ENCODE results near the gene AHCYL1. TPM values are rescaled to one million over a fixed set of nuclear protein-coding genes. Genes with fewer than 3 reads are reported as not detected.

Gene AHCYL1
- total RNA-seq, 3 donors from 2014 or later (not counting 1 experiment from before 2014, with no cell fraction given): 23.3 to 30.0 (median 29.1) TPM

GRCh38 chr1:110067479-110067892 is 82.9 kb downstream of the AHCYL1 start:
- Histone ChIP-seq H3K27ac (ENCODE audit: low read length) (no peak overlapping the region), H3K36me3 (ENCODE audit: control insufficient read depth, insufficient read depth, low read length) (no peaks in the 10 kb centered on the region), H3K4me3 (ENCODE audit: low read length) (no peak overlapping the region), H3K4me1 (ENCODE audit: control insufficient read depth, insufficient read depth, low read length) (peaks cover 21% of the 10 kb centered on the region), H3K27me3 (ENCODE audit: control insufficient read depth, insufficient read depth, low read length) (peaks cover 39% of the 10 kb centered on the region), H3K9me3 (ENCODE audit: control insufficient read depth, insufficient read depth, low read length) (no peaks in the 10 kb centered on the region)
- H3K4me3 Mint-ChIP-seq: no peak overlapping the region
- ATAC-seq (no peak), DNase-seq (no peak)
- peaks cover 34 to 45% of the 10 kb centered on the region in 2 donors for H3K27me3 Mint-ChIP-seq (ENCODE audit: low read depth in 2 of 2)
- TF ChIP-seq CTCF (IDR thresholded peaks at IDR 0.05): no peak
- 33% methylated on average over 23 of the region's 23 CpGs for WGBS (ENCODE audit: insufficient coverage)
- H3K4me1 Mint-ChIP-seq: peaks cover 7 to 17% of the 10 kb centered on the region in 2 donors
- H3K36me3 Mint-ChIP-seq: no peaks in the 10 kb centered on the region
- no peak overlapping the region for H3K27ac Mint-ChIP-seq
- no peaks in the 10 kb centered on the region for H3K9me3 Mint-ChIP-seq
- intact Hi-C loops (cut with micrococcal nuclease): no loop called here

- DNase-seq: peak in 1 of 2 donors; percentile 27
- Mint-ChIP-seq H3K9me3 (no peaks in the 10 kb centered on the region), H3K27ac (no peak overlapping the region), H3K4me1 (peaks cover 7 to 17% of the 10 kb centered on the region in 2 donors), H3K36me3 (no peaks in the 10 kb centered on the region), H3K4me3 (peak overlapping the region; percentile 71), H3K27me3 (ENCODE audit: low read depth in 2 of 2) (peaks cover 34 to 51% of the 10 kb centered on the region in 2 donors)
- TF ChIP-seq CTCF (IDR thresholded peaks at IDR 0.05): no peak
- no peaks in the 10 kb centered on the region for H3K36me3 ChIP-seq (ENCODE audit: control insufficient read depth, insufficient read depth, low read length)
- 9% methylated on average over 68 of the region's 68 CpGs for WGBS (ENCODE audit: insufficient coverage)
- no peak overlapping the region for H3K4me3 ChIP-seq (ENCODE audit: low read length)
- peaks cover 39% of the 10 kb centered on the region for H3K27me3 ChIP-seq (ENCODE audit: control insufficient read depth, insufficient read depth, low read length)
- H3K9me3 ChIP-seq (ENCODE audit: control insufficient read depth, insufficient read depth, low read length): no peaks in the 10 kb centered on the region
- intact Hi-C loops (cut with micrococcal nuclease): no loop called here
- H3K4me1 ChIP-seq (ENCODE audit: control insufficient read depth, insufficient read depth, low read length): peaks cover 21% of the 10 kb centered on the region
- peak in 1 of 3 donors; percentile 26 for ATAC-seq
- H3K27ac ChIP-seq (ENCODE audit: low read length): no peak overlapping the region
Measured at GRCh38 chr1:110067893-110068645, 83.5 kb downstream of the AHCYL1 start.

GRCh38 chr1:110068646-110069403 is 84.3 kb downstream of the AHCYL1 start:
- Mint-ChIP-seq H3K27me3 (ENCODE audit: low read depth in 2 of 2) (peaks cover 38 to 58% of the 10 kb centered on the region in 2 donors), H3K4me1 (peaks cover 7 to 17% of the 10 kb centered on the region in 2 donors), H3K4me3 (peak overlapping the region; percentile 71), H3K36me3 (no peaks in the 10 kb centered on the region), H3K27ac (no peak overlapping the region), H3K9me3 (no peaks in the 10 kb centered on the region)
- Histone ChIP-seq H3K9me3 (ENCODE audit: control insufficient read depth, insufficient read depth, low read length) (no peaks in the 10 kb centered on the region), H3K4me3 (ENCODE audit: low read length) (no peak overlapping the region), H3K4me1 (ENCODE audit: control insufficient read depth, insufficient read depth, low read length) (peaks cover 21% of the 10 kb centered on the region), H3K27ac (ENCODE audit: low read length) (no peak overlapping the region), H3K27me3 (ENCODE audit: control insufficient read depth, insufficient read depth, low read length) (peaks cover 39% of the 10 kb centered on the region), H3K36me3 (ENCODE audit: control insufficient read depth, insufficient read depth, low read length) (no peaks in the 10 kb centered on the region)
- TF ChIP-seq CTCF (IDR thresholded peaks at IDR 0.05): no peak
- DNase-seq (peak in 1 of 2 donors; percentile 54), ATAC-seq (peak; percentile 21 to 63 (median 56))
- WGBS (ENCODE audit: insufficient coverage): 6% methylated on average over 68 of the region's 68 CpGs
- intact Hi-C loops (cut with micrococcal nuclease): no loop called here
